Progenitor cell of endocrine pancreas (in vitro differentiated cells): ENCODE measurements around the gene MAPK8. TPM values are rescaled to one million over a fixed set of nuclear protein-coding genes. Genes with fewer than 3 reads are reported as not detected.
A peak's percentile ranks its signal among the peaks of the same experiment; 100 is the strongest.

Experiments
- DNase-seq: peaks from one replicate; pipeline ENCODE4 v3.0.0; 2021; ENCODE audit warnings: low spot score; ENCODE audit not compliant: unreplicated experiment
- H3K27ac Mint-ChIP-seq: 2 replicates; pipeline ENCODE4 v1.8.0; 2021; ENCODE audit warnings: mild to moderate bottlenecking, moderate library complexity, mixed read lengths
- H3K27me3 Mint-ChIP-seq: 2 replicates; pipeline ENCODE4 v1.8.0; 2021; ENCODE audit warnings: mixed read lengths
- H3K36me3 Mint-ChIP-seq: 2 replicates; pipeline ENCODE4 v1.8.0; 2022; ENCODE audit warnings: mixed read lengths; ENCODE audit not compliant: insufficient read depth
- H3K4me1 Mint-ChIP-seq: 2 replicates; pipeline ENCODE4 v1.8.0; 2021; ENCODE audit warnings: low read depth, mixed read lengths
- H3K4me3 Mint-ChIP-seq: 2 replicates; pipeline ENCODE4 v1.8.0; 2021; ENCODE audit warnings: low read depth, mild to moderate bottlenecking, moderate library complexity, mixed read lengths
- H3K9me3 Mint-ChIP-seq: 2 replicates; pipeline ENCODE4 v1.8.0; 2021; ENCODE audit warnings: low read depth, mixed read lengths
- total RNA-seq: library from RNA; stranded (reverse); gene quantifications from 2 replicates; pipeline ENCODE4 v1.2.1, GENCODE V29; 2021
- TF ChIP-seq, protein P1 (sequence below): fragments of 200-600 bp; sonication (generic); IDR thresholded peaks from one replicate; pipeline ENCODE4 v1.5.0; 2021; ENCODE audit warnings: antibody characterized with exemption, mild to moderate bottlenecking; ENCODE audit not compliant: unreplicated experiment

Gene MAPK8
- total RNA-seq, 1 donor from 2014 or later: 69.7 TPM

DNA sequence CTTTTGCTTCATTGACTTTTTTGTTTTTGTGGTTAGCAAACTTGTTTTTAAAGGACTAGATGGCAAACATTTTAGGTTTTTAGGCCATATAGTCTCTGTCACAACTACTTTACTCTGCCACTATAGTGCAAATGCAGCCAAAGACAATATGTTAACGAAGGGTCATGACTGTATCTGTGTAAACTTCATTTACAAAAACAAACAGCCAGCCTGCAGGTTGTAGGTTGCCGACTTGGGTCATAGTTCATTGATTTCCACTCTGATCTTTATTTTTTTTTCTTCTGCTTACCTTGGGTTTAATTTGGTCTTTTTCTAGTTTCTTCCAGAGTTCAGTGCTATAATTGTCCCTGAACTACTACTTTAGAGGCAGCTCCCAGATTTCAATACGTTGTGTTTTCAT lies 178.4 kb downstream of the MAPK8 start:
- H3K27me3 Mint-ChIP-seq: peaks cover 2% of the 10 kb centered on the region
- H3K9me3 Mint-ChIP-seq: no peaks in the 10 kb centered on the region
- TF ChIP-seq, protein P1, sequence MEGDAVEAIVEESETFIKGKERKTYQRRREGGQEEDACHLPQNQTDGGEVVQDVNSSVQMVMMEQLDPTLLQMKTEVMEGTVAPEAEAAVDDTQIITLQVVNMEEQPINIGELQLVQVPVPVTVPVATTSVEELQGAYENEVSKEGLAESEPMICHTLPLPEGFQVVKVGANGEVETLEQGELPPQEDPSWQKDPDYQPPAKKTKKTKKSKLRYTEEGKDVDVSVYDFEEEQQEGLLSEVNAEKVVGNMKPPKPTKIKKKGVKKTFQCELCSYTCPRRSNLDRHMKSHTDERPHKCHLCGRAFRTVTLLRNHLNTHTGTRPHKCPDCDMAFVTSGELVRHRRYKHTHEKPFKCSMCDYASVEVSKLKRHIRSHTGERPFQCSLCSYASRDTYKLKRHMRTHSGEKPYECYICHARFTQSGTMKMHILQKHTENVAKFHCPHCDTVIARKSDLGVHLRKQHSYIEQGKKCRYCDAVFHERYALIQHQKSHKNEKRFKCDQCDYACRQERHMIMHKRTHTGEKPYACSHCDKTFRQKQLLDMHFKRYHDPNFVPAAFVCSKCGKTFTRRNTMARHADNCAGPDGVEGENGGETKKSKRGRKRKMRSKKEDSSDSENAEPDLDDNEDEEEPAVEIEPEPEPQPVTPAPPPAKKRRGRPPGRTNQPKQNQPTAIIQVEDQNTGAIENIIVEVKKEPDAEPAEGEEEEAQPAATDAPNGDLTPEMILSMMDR: no peak
- peak overlapping the region; percentile 27 for H3K4me3 Mint-ChIP-seq
- no peak overlapping the region for H3K27ac Mint-ChIP-seq
- peaks cover 24% of the 10 kb centered on the region for H3K4me1 Mint-ChIP-seq
- H3K36me3 Mint-ChIP-seq: no peaks in the 10 kb centered on the region
- no peak for DNase-seq

DNA sequence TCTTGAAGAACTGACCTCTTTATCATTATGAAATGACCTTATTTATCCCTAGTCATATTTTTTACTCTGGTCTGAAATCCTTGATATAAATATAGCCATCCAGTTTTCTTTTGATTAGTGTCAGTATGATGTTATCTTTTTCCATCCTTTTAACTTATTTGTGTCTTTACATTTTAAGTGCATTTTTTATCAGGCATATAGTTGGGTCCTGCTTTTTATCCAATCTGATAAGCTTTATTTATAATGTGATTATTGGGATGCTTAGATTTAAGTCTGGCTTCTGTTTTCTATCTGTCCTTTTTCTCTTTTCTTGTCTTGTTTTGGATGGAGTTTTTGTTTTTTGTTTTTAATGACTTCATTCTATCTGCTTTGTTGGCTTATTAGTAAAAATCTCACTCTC lies 179.2 kb downstream of the MAPK8 start:
- Mint-ChIP-seq H3K4me3 (no peak overlapping the region), H3K27me3 (peaks cover 2% of the 10 kb centered on the region), H3K4me1 (peaks cover 18% of the 10 kb centered on the region), H3K27ac (no peak overlapping the region), H3K36me3 (no peaks in the 10 kb centered on the region), H3K9me3 (no peaks in the 10 kb centered on the region)
- no peak for DNase-seq
- TF ChIP-seq, protein P1: no peak

DNA sequence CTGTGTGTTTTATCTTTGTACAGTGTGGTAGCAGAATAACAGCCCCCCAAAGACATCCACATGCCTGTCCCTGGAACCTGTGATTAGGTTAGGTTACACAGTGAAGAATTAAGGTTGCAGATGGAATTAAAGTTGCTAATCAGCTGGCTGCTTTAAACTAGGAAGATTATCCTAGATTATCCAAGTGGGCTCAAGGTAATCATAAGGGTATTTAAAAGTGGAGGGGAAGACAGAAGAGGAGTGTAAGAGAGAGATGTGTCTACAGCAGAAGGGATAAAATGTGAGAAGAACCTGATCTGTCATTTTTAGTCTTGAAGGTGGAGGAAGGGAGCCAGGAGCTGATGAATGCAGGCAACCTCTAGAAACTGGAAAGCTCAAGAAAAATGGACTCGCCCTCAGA lies 180.8 kb downstream of the MAPK8 start:
- H3K36me3 Mint-ChIP-seq: no peaks in the 10 kb centered on the region
- TF ChIP-seq, protein P1: no peak
- no peaks in the 10 kb centered on the region for H3K9me3 Mint-ChIP-seq
- no peak overlapping the region for H3K4me3 Mint-ChIP-seq
- H3K4me1 Mint-ChIP-seq: peaks cover 14% of the 10 kb centered on the region
- H3K27ac Mint-ChIP-seq: no peak overlapping the region
- DNase-seq: no peak
- peaks cover 7% of the 10 kb centered on the region for H3K27me3 Mint-ChIP-seq

Other genes starting within 250 kb of the MAPK8 start
- 1.2 and 2.1 TPM in 2 replicates for gene FRMPD2, start 32.0 kb upstream of the MAPK8 start, total RNA-seq